Stimulated activated CD4-positive, alpha-beta T cell treated with anti-CD3 and anti-CD28 coated beads, Interleukin-1b, Interleukin-23, amount 100 ng/mL, for 24 hours (primary cell): ENCODE measurements around the gene ATP10B.
"Not testable (repeated sequence)": the region's sequence is repeated elsewhere in the genome, so short reads cannot be mapped to it uniquely, and the experiment has no call there.

ENCODE experiments used
- DNase-seq, 4 experiments: peaks; one replicate each; pipeline ENCODE4 v3.0.0-alpha.2; 2020; ENCODE audit warnings: low read depth in 4 of 4, low spot score in 1 of 4

The ATP10B gene

DNA sequence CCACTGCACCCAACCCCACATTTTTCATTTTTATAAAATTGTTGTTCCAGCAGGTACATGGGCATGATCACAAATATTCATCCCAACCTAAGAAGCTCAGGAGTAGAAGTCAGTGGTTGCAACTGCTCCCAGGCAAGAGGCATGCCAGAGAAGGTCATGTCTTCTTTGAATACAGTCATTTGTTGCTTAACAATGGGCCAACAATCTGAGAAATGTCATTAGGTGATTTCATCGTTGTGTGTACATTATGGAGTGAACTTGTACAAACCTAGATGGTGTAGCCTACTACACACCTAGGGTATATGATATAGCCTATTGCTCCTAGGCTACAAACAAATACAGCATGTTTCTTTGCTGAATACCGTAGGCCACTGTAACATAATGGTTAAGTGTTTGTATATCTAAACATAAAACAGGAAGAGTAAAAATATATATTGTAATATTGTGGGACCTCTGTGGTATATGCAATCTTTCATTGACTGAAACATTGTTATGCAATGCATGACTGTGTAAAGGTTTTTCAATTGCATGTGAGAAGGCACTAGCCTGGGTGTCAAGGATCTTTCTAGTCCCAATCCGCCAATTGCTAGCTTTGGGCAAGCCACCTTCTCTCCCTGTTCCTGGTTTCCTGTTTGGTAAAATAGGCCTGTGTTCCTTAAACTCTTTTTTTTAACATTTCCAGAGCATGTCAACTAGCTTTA, 27.6 kb downstream of the ATP10B start:
- DNase-seq = no peak

DNA sequence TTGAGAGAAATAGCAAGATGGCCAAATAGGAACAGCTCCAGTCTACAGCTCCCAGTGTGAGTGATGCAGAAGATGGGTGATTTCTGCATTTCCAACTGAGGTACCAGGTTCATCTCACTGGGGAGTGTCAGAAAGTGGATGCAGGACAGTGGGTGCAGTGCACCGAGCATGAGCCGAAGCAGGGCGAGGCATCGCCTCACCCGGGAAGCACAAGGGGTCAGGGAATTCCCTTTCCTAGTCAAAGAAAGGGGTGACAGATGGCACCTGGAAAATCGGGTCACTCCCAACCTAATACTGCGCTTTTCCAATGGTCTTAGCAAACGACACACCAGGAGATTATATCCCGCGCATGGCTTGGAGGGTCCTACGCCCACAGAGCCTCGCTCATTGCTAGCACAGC, 39.0 kb downstream of the ATP10B start:
- DNase-seq = not testable (repeated sequence)

DNA sequence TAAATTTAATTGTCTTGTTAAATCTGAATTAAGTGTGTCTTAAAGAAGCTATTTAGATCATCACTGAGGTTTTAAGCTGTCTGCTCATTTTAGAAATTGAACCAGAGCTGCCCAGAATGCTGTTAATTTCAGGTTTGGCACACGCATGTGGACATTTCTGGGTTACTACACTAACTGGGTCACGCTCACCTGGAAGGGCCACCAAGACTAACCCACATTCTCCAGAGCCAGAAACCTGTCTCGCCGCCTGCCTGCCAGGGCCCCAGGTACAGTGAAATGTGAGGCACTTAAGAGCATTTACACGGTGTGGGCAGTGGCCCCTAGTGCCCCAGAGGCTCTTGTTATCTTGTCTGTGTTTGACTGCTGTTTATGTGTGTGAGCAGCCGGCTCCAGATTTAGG, 46.6 kb downstream of the ATP10B start:
- DNase-seq = no peak

DNA sequence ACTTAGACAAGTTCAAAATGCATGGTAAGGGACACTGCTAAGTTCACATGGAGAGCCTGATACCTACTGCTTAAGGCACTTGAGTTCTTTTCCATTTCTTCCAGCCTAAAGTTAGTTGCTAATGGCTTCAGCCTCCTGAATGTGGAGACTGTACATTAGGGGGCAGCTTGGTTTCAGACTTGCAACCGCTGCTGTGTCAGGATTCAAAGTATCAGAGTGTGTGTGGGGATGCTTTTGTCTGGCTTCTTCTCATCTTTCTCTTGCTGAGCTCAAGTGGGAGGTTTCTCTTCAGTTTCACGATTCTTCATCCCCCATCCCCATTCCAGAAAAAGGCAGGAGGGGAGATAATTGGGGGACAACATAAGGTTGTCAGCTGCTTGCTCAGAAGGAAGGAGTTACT, 49.4 kb downstream of the ATP10B start:
- no peak for DNase-seq

DNA sequence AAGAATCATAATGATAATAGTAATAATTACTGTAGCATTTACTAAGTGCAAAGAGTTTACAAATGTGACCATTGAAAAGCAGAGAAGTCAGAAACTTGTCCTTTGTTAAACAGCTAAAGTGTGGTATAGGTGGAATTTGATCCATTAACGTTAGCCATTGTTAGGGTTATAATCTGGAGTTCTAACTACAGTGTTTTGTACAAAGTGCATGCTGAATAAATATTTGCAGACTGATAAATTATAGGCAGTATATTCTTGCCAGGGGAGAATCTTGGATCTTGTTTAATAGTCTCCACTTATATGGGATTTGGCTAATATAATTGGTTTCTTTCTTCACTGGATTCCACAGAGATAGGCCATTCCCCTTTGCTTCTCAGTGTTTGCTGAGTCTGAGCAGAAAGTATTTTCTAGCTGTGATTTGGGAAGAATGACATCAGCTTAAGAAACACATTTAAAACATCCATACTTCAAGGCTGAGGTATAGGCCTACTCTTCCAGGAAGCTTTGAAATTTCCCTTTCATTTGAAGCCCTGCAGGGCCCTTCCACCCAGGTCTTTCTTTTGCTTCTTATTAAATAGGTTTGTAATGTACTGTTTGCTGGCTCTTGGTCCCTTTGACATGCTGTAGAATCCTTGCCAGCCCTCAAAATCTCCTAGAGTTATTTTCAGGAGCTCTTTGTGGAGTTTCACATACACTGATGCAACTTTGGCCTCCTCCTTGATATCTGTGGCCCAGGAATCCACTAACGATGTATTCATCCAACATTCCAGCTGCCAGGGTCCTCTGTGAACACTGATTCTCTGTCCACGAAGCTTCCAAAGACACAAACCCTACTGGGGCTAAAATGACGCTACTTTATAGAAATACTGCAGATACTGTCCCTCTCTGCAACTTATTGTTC, 51.4 kb downstream of the ATP10B start:
- DNase-seq = no peak

DNA sequence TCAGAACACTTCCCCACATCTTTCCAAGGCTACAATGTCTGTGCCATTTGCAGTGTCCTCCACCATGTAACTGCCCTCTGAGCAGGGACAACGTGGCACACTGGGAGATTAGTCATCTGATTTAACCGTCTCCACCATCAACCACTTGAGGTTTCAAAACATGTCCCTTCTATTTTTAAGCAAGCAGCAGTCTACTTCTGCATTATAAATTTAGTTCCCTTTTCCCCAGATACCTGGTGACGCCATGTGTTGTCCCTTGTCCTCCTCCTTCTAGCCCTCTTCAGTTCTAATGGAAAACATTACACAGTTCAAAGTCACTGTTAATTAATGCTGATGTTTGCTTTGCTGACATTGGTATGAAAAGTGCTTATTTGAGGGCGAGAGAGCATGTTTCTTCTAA, 52.8 kb downstream of the ATP10B start:
- no peak for DNase-seq

DNA sequence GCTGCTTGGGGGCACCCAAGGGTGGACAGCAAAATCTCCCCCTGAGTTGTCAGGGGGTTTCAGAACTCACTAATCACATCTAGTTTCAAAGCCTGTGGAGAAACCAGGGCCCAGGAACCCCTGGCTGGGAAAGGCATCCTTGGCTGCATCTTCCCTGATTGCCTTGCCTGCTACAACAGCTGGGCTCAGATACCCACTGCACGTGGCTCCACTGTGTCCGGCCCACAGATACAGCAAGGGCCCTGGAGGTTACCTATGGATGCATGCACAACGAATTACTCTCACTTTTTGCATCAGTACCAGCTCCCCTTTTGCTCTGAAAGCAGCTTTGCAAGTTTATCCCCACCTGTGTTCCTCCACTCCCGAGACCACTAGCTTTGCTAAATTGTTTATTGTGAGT, 55.0 kb downstream of the ATP10B start:
- DNase-seq = no peak

DNA sequence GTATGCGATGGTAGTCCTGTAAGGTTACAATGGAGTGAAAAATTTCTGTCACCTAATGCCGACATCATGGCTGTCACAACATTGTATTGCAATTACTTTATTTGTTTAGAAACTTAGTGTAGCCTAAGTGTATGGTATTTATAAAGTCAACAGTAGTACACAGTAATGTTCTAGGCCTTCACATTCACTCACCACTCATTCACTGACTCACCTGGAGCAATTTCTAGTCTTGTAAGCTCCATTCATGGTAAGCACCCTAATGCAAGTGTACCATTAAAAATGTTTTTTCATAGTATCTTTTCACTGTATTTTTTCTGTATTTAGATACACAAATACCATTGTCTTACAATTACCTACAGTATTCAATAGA, 58.5 kb downstream of the ATP10B start:
- no peak for DNase-seq

DNA sequence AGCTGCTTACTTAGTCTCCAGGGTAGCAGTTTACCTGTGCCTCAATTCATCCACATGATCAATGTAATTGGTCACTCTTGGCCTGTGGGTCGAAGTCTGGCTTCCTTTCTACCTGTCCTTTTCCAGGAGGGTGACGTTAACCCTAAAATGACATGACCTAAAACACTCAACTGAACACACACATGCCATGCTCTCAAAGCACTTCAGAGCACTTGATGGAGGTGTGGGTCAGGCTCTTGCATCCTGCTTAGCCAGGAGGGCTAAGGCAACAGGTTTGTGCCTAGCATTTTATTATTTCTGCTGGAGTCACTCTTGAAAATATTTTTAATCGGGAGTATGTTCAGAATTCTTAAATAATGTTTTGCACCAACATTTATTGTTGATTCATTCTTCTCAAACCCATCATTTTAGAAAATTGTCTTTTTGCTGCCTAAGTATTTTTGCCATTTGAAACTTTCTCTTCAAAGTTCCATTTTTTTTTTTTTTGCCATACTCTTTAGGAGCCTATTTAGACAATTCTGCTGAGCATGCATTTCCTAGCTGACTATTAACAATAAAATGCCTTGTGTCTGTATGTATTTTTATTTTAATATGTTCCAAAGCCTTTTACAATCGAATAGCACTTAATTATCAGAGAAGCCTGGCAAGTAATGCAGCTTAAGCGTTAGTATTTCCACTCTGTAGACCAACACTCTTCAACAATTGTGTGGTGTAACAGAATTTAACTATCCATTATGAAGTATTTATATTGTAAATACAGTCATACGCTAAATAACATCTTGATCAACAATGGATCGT, 59.1 kb downstream of the ATP10B start:
- no peak for DNase-seq

DNA sequence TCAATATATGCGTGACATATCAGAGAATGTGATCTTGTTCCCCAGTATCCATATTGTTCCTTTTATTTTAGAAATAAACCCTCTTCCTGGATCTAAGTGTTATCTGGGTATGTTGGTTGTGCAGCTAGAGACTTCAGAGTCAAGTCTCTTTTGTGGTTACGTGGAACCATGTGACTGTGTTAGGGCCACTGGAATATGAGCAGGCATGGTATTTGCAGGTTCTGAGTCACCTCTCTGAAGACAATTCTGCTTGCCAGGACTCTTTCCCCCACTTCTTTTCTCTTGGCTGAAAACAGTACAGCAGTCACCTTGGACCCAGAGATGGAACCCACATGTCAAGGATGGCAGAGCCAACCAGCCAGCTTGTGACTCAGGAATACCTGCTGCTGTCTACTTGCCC, 59.7 kb downstream of the ATP10B start:
- no peak for DNase-seq

DNA sequence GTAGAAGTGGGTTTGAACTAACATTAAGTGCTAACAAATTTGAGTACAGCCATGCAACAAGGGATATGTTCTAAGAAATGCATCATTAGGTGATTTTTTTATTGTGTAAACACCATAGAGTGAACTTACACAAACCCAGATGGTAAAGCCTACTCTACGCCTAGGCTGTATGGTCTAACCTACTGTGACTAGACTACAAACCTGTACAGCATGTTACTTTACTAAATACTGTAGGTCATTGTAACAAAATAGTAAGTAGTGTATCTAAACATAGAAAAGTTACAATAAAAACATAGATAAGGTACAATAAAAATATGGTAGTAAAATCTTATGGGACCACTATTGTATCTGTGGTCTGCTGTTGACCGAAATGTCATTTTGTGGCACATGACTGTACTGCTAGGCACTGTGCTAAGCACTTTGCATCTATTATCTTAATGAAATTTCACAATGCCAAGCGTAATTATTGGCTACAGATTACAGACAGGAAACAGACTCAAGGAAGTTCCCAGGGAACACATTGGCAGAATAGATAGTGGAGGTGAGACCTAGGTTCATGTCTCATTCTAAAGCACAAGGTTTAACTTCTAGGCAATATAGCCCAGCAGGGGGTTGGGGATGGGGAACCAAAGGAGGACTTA, 62.7 kb downstream of the ATP10B start:
- no peak for DNase-seq

DNA sequence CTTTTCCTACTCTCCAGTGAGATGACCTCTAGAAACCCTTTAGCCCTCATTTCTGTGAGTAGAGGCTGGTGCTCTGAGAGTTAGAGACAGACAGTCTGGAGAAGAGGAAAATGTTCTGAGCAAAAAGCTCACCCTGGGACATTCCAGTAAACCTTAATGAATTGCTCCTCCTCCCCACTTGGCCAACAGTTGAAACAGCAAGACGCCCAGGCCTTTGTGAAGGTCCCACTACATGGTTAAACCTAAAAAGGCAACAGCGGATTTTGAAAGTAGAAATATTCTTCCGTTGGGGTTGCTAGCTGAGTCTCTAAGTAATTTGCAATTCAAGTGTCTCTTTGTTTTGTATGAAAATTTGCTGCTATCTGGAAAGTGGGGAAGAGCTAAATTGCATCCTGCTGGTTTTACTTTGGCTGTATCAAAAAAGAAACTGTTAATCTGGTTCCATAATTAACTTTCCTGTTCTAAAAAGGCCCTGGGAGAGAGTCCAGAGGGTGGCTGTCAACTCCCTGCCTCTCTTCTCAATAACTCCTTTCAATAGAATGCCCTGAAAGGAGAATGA, 63.8 kb downstream of the ATP10B start:
- DNase-seq = no peak

DNA sequence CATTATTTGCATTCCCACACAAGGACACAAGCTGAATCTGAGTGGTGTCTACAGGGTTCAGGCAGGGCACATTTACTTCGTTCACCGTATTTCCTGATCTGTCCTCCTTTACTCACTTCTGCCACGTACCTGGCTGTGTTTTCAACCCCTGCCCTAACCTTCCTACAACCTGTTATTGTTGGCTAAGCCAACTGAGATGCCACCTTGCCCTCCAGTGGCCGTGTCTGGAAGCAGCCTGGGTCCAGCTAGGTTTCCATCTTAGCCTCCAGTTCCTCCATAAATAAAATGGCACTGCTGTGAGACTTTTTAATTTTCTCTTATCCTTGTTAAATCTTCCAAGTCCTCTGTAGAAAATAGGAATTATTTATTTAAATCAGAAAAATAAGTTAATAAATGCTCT, 64.8 kb downstream of the ATP10B start:
- DNase-seq = no peak

DNA sequence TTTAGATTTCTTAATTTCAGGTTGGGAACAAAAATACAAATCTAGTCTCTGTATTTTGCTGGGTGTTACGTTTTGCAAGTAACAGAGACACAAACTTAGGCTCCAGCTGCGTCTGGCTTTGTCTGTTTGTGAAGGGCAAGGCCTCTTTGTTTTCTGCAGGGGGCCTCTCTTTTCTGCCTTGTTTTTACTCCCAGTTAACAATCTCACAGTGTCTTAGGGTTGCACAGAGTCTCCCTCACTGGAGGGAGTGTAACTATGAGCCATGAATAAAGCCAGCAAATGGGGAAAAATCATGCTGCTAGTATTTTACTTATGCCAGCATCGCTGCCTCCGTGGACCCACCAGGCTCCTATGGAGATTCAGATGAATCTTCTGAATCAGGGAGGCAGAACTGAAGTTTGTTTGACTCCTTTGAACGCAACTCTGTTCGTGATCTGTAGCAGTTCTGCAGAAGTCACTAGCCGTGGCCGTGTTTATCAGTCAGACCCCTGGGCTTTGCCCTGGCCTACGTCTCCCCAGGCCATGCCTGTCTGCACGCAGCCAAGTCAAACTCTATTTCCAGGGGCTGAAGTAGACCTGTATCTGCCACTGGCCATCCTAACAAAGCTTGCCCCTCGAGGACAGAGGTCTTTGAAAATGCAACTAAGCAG, 77.2 kb downstream of the ATP10B start:
- DNase-seq = no peak

DNA sequence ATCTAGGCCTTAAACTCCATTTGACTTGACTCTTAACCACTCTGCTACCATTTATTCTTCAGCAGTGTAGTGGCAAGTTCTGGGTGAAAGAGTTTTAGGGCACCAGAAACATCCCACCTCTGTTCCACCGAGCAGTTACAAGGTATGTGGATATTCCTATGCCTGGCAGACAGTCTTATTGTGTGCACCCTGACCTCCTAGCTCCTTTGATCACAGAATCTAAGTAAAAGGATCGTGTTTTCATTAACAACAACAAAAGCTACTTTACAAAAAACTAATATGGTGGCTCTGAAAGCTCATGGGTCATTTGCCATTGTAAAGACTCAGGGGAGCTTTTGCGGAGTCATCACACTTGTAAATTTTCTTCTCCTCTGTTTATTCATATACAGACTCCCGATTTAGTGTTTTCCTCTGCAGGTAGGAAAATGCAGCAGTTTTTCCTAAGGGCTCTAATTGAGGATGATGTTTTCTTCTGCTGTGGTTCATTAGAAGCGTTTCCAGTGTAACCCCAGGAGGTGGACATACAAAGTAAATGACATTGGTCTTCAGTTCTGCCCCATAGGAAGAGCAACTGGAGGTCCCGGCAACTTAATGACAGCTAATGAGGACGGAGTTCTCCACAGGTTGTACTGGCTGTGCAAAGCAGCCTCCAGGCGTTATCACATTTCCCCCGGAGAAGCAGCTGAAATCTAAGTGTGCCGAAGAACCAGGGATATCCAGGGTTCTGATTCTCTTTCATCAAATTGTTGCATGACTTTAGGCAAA, 78.2 kb downstream of the ATP10B start:
- DNase-seq = no peak

DNA sequence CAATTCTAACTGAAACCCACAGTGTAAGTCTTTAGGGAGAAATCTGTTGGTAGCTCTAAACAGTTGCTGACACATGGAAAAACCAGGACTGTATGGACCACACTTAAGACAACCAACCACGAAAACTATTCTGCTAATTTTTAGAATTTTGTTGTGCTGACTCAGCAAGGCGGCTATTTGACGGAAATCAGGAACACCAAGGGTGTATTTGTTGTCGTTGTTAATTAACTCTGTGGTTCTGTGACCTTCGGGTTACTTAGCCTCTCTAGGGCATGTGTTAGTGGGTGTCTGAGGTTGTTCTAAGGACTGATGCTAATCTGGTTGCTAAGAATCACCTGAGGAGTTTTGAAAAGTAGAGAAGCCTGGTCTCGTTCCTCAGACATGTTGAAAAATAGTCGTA, 79.2 kb downstream of the ATP10B start:
- DNase-seq = no peak

DNA sequence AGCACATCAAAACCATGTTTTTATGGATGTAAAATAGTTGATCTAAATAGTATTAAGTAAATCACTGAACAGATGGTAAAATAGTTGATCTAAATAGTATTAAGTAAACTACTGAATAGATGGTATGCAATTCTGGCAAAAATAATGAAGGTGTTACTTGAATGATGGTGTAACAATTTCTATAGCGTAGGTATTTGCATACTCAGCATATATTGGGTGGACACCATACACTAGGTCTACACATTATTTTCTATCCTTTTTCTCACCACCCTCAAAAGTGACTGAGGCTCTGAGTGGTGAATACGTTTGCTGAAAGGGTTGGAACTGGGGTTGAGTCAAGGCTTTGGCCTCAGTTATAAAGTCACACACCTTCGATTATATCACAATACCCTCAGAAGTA, 81.3 kb downstream of the ATP10B start:
- DNase-seq = no peak

DNA sequence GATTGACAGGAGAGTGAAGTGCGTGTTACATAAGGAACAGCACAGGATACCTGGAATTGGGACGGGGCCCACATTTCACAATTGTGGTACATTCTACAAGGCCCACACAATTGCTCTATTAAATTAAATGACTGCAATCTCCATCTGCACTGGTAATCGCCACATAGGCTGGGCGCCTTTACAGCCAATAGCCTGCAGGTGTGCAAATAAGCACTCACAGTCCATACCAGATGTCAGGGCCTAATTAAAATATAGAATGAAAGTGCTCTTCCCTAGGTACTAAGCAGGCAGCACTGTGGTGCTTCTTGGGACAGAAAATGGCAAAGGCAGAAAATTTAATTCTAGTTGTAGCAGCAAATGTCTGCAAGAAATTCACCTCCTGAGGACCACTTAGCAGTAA, 82.7 kb downstream of the ATP10B start:
- DNase-seq = no peak

DNA sequence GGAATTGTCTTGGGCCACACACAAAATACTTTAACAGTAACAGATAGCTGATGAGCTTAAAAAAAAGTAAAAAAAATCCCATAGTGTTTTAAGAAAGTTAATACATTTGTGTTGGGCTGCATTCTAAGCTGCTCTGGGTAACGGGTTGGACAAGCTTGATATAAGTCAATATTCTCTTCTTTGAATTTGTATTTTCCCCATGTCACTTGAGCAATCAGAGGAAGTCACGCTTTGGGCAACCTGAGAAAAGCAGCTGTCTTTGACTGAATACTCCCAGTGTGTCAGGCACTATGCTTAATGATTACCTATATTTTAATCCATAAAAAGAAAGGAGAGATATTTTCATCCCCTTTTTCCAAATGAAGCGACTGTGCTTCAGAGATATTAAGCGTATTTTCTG, 84.9 kb downstream of the ATP10B start:
- DNase-seq = no peak

DNA sequence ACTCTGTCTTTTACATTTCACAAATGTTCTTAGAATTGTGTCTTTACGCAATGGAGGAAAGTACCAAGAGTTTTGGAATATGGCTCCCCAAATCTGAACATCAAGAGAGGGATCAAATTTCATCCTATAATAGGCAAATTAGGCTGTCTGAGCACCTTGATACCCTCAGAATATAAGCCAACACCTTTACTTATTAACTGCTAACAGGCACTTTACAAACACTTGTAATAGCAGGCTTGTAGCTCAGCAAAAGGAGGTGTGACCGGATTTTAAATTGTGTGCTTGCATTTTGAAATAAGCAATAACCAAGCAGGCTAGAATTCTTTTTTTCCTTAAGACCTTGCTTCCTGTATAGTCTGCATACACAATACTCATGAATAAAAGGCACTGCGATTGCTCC, 92.0 kb downstream of the ATP10B start:
- no peak for DNase-seq
